OCI-LY1 (cell line): ENCODE data around the gene PHF2.

Experiments
- EZH2 ChIP-seq: fragments of 200-600 bp; sonication (generic), shearing (Covaris generic); IDR thresholded peaks from 2 replicates; pipeline ENCODE4 v1.8.0; 2017; ENCODE audit warnings: borderline replicate concordance, mixed run types, mild to moderate bottlenecking, antibody characterized with exemption, low read length, moderate library complexity, mixed read lengths
- TF ChIP-seq, protein P1 (sequence below): fragments of 200-600 bp; sonication (generic), shearing (Covaris generic); IDR thresholded peaks from 2 replicates; pipeline ENCODE4 v1.5.1; 2017; ENCODE audit warnings: mild to moderate bottlenecking, antibody characterized with exemption, low read length, moderate library complexity, mixed read lengths

DNA sequence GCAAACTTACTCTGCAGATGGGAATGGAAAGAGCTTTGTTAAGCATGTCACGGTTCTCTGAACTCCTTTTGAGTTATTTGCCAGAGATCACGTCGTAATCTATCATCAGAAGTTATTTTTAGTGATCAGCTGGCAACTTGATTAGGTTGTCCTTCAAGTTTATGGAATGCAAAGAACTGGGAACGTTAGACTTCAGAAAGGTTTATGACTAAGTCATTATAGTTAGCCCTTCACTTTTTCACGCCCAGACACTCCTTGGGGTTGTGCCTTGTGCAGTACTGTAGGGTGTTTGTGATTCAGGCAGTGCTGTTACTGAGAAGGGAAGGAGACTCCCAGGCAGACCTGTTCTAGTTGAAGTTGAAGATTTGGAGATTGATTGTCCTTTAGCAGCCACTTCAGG is 26.8 kb upstream of the PHF2 start:
- TF ChIP-seq, protein P1, sequence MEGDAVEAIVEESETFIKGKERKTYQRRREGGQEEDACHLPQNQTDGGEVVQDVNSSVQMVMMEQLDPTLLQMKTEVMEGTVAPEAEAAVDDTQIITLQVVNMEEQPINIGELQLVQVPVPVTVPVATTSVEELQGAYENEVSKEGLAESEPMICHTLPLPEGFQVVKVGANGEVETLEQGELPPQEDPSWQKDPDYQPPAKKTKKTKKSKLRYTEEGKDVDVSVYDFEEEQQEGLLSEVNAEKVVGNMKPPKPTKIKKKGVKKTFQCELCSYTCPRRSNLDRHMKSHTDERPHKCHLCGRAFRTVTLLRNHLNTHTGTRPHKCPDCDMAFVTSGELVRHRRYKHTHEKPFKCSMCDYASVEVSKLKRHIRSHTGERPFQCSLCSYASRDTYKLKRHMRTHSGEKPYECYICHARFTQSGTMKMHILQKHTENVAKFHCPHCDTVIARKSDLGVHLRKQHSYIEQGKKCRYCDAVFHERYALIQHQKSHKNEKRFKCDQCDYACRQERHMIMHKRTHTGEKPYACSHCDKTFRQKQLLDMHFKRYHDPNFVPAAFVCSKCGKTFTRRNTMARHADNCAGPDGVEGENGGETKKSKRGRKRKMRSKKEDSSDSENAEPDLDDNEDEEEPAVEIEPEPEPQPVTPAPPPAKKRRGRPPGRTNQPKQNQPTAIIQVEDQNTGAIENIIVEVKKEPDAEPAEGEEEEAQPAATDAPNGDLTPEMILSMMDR, result no peak
- no peak for TF ChIP-seq EZH2
